HepG2 (cell line): ENCODE measurements around the gene NDRG2. TPM values are rescaled to one million over a fixed set of nuclear protein-coding genes. Genes with fewer than 3 reads are reported as not detected.
A peak's percentile ranks its signal among the peaks of the same experiment; 100 is the strongest.

Experiments
- ADNP ChIP-seq: sonication (generic); formaldehyde crosslinking; IDR thresholded peaks from 2 replicates; pipeline ENCODE4 v1.4.0; 2020; ENCODE audit warnings: missing genetic modification reagents
- AGO1 ChIP-seq: fragments of 200-400 bp; formaldehyde crosslinking; IDR thresholded peaks from 2 replicates; pipeline ENCODE4 v1.6.1; 2017; ENCODE audit warnings: mild to moderate bottlenecking, low read depth, low read length, moderate library complexity; ENCODE audit not compliant: poor library complexity, severe bottlenecking
- CHD2 ChIP-seq: IDR thresholded peaks from 2 replicates; pipeline ENCODE4 v1.6.1; 2011; ENCODE audit warnings: low read depth, low read length, improper control_type of control experiment
- CREB1 ChIP-seq, 2 experiments: fragments of 450-650 bp in 1 of 2; IDR thresholded peaks; 2 replicates each; pipeline ENCODE4 v1.6.1; 2016 to 2017; ENCODE audit warnings: control low read depth in 1 of 2, mild to moderate bottlenecking in 1 of 2, missing compliant biosample characterization in 1 of 2, missing genetic modification characterization in 1 of 2
- EEA1 ChIP-seq: sonication (generic); formaldehyde crosslinking; IDR thresholded peaks from 2 replicates; pipeline ENCODE4 v1.5.1; 2020; ENCODE audit warnings: mild to moderate bottlenecking, missing genetic modification reagents, borderline replicate concordance
- FOXK2 ChIP-seq: fragments of 450-650 bp; IDR thresholded peaks from 2 replicates; pipeline ENCODE4 v1.6.1; 2016
- GATAD2A ChIP-seq: IDR thresholded peaks from 2 replicates; pipeline ENCODE4 v1.6.1; 2016
- KAT8 ChIP-seq: IDR thresholded peaks from 2 replicates; pipeline ENCODE4 v1.6.1; 2016; ENCODE audit warnings: missing genetic modification reagents, missing compliant biosample characterization
- MAFG ChIP-seq: sonication (generic); formaldehyde crosslinking; IDR thresholded peaks from 2 replicates; pipeline ENCODE4 v1.5.1; 2020; ENCODE audit warnings: mild to moderate bottlenecking, missing genetic modification reagents
- MAZ ChIP-seq, 2 experiments: sonication (generic) in 1 of 2; formaldehyde crosslinking in 1 of 2; IDR thresholded peaks; 2 replicates each; pipeline versions ENCODE4 v1.5.0 to v1.6.1; 2012 to 2020; ENCODE audit warnings: low read depth in 2 of 2, mild to moderate bottlenecking in 2 of 2, borderline replicate concordance in 1 of 2, improper control_type of control experiment in 1 of 2, low read length in 1 of 2, missing genetic modification reagents in 1 of 2, moderate library complexity in 1 of 2
- NBN ChIP-seq: fragments of 450-650 bp; conservative IDR thresholded peaks from 2 replicates; pipeline ENCODE4 v1.6.1; 2017
- NR2C2 ChIP-seq: sonication (generic); formaldehyde crosslinking; IDR thresholded peaks from 2 replicates; pipeline ENCODE4 v1.4.0; 2020; ENCODE audit warnings: missing genetic modification reagents, mild to moderate bottlenecking, moderate library complexity, borderline replicate concordance
- PHF20 ChIP-seq: sonication (generic); formaldehyde crosslinking; IDR thresholded peaks from 2 replicates; pipeline ENCODE4 v1.5.0; 2020; ENCODE audit warnings: mild to moderate bottlenecking, missing genetic modification reagents
- PTBP1 ChIP-seq: fragments of 200-400 bp; formaldehyde crosslinking; IDR thresholded peaks from 2 replicates; pipeline ENCODE4 v1.6.1; 2018; ENCODE audit warnings: low read length, low read depth; ENCODE audit not compliant: poor library complexity, severe bottlenecking
- RARG ChIP-seq: sonication (generic); formaldehyde crosslinking; IDR thresholded peaks from 2 replicates; pipeline ENCODE4 v1.4.0; 2020; ENCODE audit warnings: low read depth, mild to moderate bottlenecking, missing genetic modification reagents
- RFXANK ChIP-seq: IDR thresholded peaks from 2 replicates; pipeline ENCODE4 v1.6.1; 2016
- SALL2 ChIP-seq: sonication (generic); formaldehyde crosslinking; IDR thresholded peaks from 2 replicates; pipeline ENCODE4 v1.8.1; 2023; ENCODE audit warnings: mild to moderate bottlenecking, missing genetic modification reagents, inconsistent platforms
- SP140L ChIP-seq: sonication (generic); formaldehyde crosslinking; IDR thresholded peaks from 2 replicates; pipeline ENCODE4 v1.4.0; 2020; ENCODE audit warnings: missing genetic modification reagents, borderline replicate concordance
- TARDBP ChIP-seq: sonication (generic); formaldehyde crosslinking; IDR thresholded peaks from 2 replicates; pipeline ENCODE4 v1.8.0; 2022; ENCODE audit warnings: mild to moderate bottlenecking, missing genetic modification reagents
- ZBTB20 ChIP-seq: sonication (generic); formaldehyde crosslinking; IDR thresholded peaks from 2 replicates; pipeline ENCODE4 v1.8.1; 2023; ENCODE audit warnings: missing genetic modification reagents, low read depth, mild to moderate bottlenecking, borderline replicate concordance
- ZNF124 ChIP-seq: sonication (generic); formaldehyde crosslinking; IDR thresholded peaks from 2 replicates; pipeline ENCODE4 v1.4.0; 2020; ENCODE audit warnings: missing genetic modification reagents
- ZNF17 ChIP-seq: sonication (generic); formaldehyde crosslinking; IDR thresholded peaks from 2 replicates; pipeline ENCODE4 v1.5.0; 2020; ENCODE audit warnings: mild to moderate bottlenecking, missing genetic modification reagents
- ZNF282 ChIP-seq: fragments of 450-650 bp; IDR thresholded peaks from 2 replicates; pipeline ENCODE4 v1.6.1; 2018; ENCODE audit not compliant: partially characterized antibody
- ZNF354B ChIP-seq: sonication (generic); formaldehyde crosslinking; IDR thresholded peaks from 2 replicates; pipeline ENCODE4 v1.8.0; 2022; ENCODE audit warnings: mild to moderate bottlenecking, missing genetic modification reagents
- ZNF460 ChIP-seq: sonication (generic); formaldehyde crosslinking; IDR thresholded peaks from 2 replicates; pipeline ENCODE4 v1.5.1; 2020; ENCODE audit warnings: missing genetic modification reagents, mild to moderate bottlenecking, borderline replicate concordance
- ZNF570 ChIP-seq: sonication (generic); formaldehyde crosslinking; IDR thresholded peaks from 2 replicates; pipeline ENCODE4 v1.4.0; 2020; ENCODE audit warnings: mild to moderate bottlenecking, missing genetic modification reagents, borderline replicate concordance
- ZNF772 ChIP-seq: sonication (generic); formaldehyde crosslinking; IDR thresholded peaks from 2 replicates; pipeline ENCODE4 v1.5.0; 2020; ENCODE audit warnings: mild to moderate bottlenecking, missing genetic modification reagents
- ZNF816 ChIP-seq: sonication (generic); formaldehyde crosslinking; IDR thresholded peaks from 2 replicates; pipeline ENCODE4 v1.8.0; 2022; ENCODE audit warnings: missing genetic modification reagents, mild to moderate bottlenecking, borderline replicate concordance
- ZNF839 ChIP-seq: sonication (generic); formaldehyde crosslinking; IDR thresholded peaks from 2 replicates; pipeline ENCODE4 v1.4.0; 2020; ENCODE audit warnings: missing genetic modification reagents, mild to moderate bottlenecking, borderline replicate concordance
- polyA plus RNA-seq, 8 experiments: library from polyadenylated mRNA; depleted of rRNA in 3 of 8; stranded (reverse) in 7 of 8; unstranded in 1 of 8; fragments of >200 nt; fragmentation: Illumina TruSeq in 4 of 8; extraction: Trizol in 4 of 8; gene quantifications; 2 replicates each; pipeline versions ENCODE4 v1.2.1 to v1.2.3, GENCODE V29; 2011 to 2016; ENCODE audit warnings: low read depth in 4 of 8, missing spikeins in 1 of 8, mixed read lengths in 1 of 8; ENCODE audit not compliant: insufficient read depth in 1 of 8
- total RNA-seq, 5 experiments: library from RNA; depleted of rRNA; stranded (reverse); fragments of >200 nt; fragmentation: Illumina TruSeq; extraction: Trizol; gene quantifications; 2 replicates each; pipeline ENCODE4 v1.2.3, GENCODE V29; 2016; ENCODE audit warnings: low read depth in 1 of 5
- TF ChIP-seq, protein P1 (sequence below): sonication (generic); formaldehyde crosslinking; IDR thresholded peaks from 2 replicates; pipeline ENCODE4 v1.4.0; 2020; ENCODE audit warnings: missing genetic modification reagents

The NDRG2 gene
- total and polyA plus RNA-seq, 2 of the 13 experiments (the other 11 are each of a cell fraction or from before 2014, with no cell fraction given), result 27.2 to 189 TPM

DNA sequence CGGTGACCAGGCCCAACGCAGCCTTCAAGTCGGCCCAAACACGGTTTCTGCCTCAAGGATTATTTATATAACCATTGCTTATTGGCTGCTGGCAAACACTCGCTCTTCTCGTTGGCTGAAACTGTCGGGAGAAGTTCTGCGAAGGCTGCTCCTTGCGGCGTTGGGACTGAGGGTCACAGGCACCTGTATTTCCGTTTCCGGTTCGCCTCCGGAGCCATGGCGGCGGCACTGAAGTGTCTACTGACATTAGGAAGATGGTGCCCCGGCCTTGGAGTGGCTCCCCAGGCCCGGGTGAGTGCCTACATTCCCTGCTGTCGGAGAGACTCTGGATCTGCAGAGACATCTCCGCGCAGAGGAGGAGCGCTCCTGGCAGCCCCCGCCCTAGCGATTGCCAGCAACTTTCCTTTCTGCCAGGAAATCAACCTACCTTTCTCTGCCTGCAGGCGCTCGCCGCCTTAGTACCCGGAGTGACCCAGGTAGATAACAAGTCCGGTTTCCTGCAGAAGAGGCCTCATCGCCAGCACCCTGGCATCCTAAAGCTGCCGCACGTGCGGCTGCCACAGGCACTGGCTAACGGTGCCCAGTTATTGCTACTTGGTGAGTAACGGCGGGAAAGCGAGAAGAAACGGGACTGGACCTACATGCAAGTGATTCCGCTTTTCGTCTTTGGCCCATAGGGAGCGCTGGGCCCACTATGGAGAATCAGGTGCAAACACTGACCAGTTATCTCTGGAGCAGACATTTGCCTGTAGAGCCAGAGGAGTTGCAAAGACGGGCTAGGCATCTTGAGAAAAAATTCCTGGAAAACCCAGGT is 34.9 kb downstream of the NDRG2 start, which contains the start of gene METTL17 (continued):
- TF ChIP-seq ZNF460 (CRISPR knock-in tag) (no peak; the same call in 1 of the 2 replicates), ZNF17 (CRISPR knock-in tag) (no peak), ZNF839 (CRISPR knock-in tag) (no peak), ZNF282 (no peak), CHD2 (peak; percentile 64), PTBP1 (peak; percentile 32), SP140L (CRISPR knock-in tag) (peak; percentile 24; the same call in 1 of the 2 replicates), RARG (CRISPR knock-in tag) (no peak), GATAD2A (CRISPR knock-in tag) (0 out of 2 replicates have a peak, but pooled peaks have one; percentile 12), CREB1 (IDR thresholded peaks at IDR 0.05) (peak; percentile 61), CREB1 (CRISPR knock-in tag; IDR thresholded peaks at IDR 0.05) (peak; percentile 87), FOXK2 (no peak), ZNF354B (CRISPR knock-in tag) (no peak), ZBTB20 (CRISPR knock-in tag) (peak; percentile 59; the same call in 1 of the 2 replicates), TARDBP (CRISPR knock-in tag) (peak; percentile 55; the same call in 1 of the 2 replicates), ZNF124 (CRISPR knock-in tag) (peak; percentile 64; the same call in 1 of the 2 replicates), MAZ (IDR thresholded peaks at IDR 0.05; ENCODE audit: borderline replicate concordance, low read depth, low read length) (peak; percentile 35; the same call in 1 of the 2 replicates), MAZ (CRISPR knock-in tag; IDR thresholded peaks at IDR 0.05; ENCODE audit: low read depth) (peak; percentile 80), KAT8 (peak; percentile 94), RFXANK (no peak), NR2C2 (CRISPR knock-in tag) (peak; percentile 99), AGO1 (no peak), ZNF772 (CRISPR knock-in tag) (peak; percentile 94), ADNP (CRISPR knock-in tag) (no peak), MAFG (CRISPR knock-in tag) (no peak), PHF20 (CRISPR knock-in tag) (peak; percentile 94), ZNF816 (no peak), ZNF570 (CRISPR knock-in tag) (no peak), NBN (no peak), EEA1 (peak; percentile 77; the same call in 1 of the 2 replicates), SALL2 (no peak; the same call in 1 of the 2 replicates)
- TF ChIP-seq, protein P1, sequence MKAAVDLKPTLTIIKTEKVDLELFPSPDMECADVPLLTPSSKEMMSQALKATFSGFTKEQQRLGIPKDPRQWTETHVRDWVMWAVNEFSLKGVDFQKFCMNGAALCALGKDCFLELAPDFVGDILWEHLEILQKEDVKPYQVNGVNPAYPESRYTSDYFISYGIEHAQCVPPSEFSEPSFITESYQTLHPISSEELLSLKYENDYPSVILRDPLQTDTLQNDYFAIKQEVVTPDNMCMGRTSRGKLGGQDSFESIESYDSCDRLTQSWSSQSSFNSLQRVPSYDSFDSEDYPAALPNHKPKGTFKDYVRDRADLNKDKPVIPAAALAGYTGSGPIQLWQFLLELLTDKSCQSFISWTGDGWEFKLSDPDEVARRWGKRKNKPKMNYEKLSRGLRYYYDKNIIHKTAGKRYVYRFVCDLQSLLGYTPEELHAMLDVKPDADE (CRISPR knock-in tag), result no peak; the same call in 1 of the 2 replicates
